H1 (cell line): Measurements from ENCODE around the gene GBGT1. TPM values are rescaled to one million over a fixed set of nuclear protein-coding genes. Genes with fewer than 3 reads are reported as not detected.

Experiments
- CTCF ChIA-PET: fragments of 300-600 bp; sonication (Branson Sonifier 250); formaldehyde crosslinking; loops from one replicate; lab custom pipeline; 2021; ENCODE audit not compliant: partially characterized antibody; lab: Charles Lee
- POLR2A ChIA-PET: fragments of 300-600 bp; sonication (Branson Sonifier 250); formaldehyde crosslinking; loops from one replicate; lab custom pipeline; 2021; ENCODE audit warnings: inconsistent platforms; ENCODE audit not compliant: partially characterized antibody; lab: Charles Lee
- DNase-seq, 2 experiments: peaks; one replicate each; pipeline versions ENCODE4 v3.0.0 to v3.0.0-alpha.2; 2010 to 2022; ENCODE audit warnings: low spot score in 2 of 2, low read depth in 1 of 2, mixed read lengths in 1 of 2
- FAIRE-seq: peaks from 2 replicates; lab custom pipeline; 2011; peaks lifted over from hg19 to GRCh38; lab: Jason Lieb, UNC
- H2AFZ ChIP-seq: 2 replicates; pipeline ENCODE4 v1.8.1; 2012; ENCODE audit warnings: low read length, inconsistent platforms
- H2AK5ac ChIP-seq: 2 replicates; pipeline ENCODE4 v1.6.1; 2013; ENCODE audit warnings: low read depth, low read length
- H2BK120ac ChIP-seq: replicated peaks from 2 replicates; pipeline ENCODE3; 2013; ENCODE audit warnings: low read depth, low read length, inconsistent platforms
- H2BK12ac ChIP-seq: 2 replicates; pipeline ENCODE4 v1.6.1; 2013; ENCODE audit warnings: low read depth, low read length
- H2BK15ac ChIP-seq: 2 replicates; pipeline ENCODE4 v1.6.1; 2013; ENCODE audit warnings: low read length
- H2BK20ac ChIP-seq: 2 replicates; pipeline ENCODE4 v1.6.1; 2013; ENCODE audit warnings: low read length
- H2BK5ac ChIP-seq: 2 replicates; pipeline ENCODE4 v1.6.1; 2013; ENCODE audit warnings: low read depth, low read length
- H3K14ac ChIP-seq: 2 replicates; pipeline ENCODE4 v1.6.1; 2013; ENCODE audit warnings: inconsistent platforms; ENCODE audit not compliant: insufficient read length
- H3K18ac ChIP-seq: 2 replicates; pipeline ENCODE4 v1.6.1; 2013; ENCODE audit warnings: low read length; ENCODE audit errors: extremely low read depth
- H3K23ac ChIP-seq: 2 replicates; pipeline ENCODE4 v1.6.1; 2013; ENCODE audit warnings: inconsistent platforms; ENCODE audit not compliant: insufficient read length
- H3K23me2 ChIP-seq: 2 replicates; pipeline ENCODE4 v1.6.1; 2013; ENCODE audit warnings: low read depth, low read length
- H3K27ac ChIP-seq: 2 replicates; pipeline ENCODE4 v1.6.1; 2011; ENCODE audit warnings: low read depth, low read length, inconsistent platforms
- H3K27me3 ChIP-seq, 4 experiments: replicated peaks in 1 of 4; 1 replicate in 1 of 4; 2 replicates in 3 of 4; pipeline versions ENCODE4 v1.6.1 to v1.8.1; 2011 to 2013; ENCODE audit warnings: low read length in 3 of 4, mild to moderate bottlenecking in 3 of 4, inconsistent platforms in 2 of 4, mixed read lengths in 2 of 4, moderate library complexity in 1 of 4; ENCODE audit not compliant: control insufficient read depth in 3 of 4, insufficient read depth in 3 of 4; ENCODE audit errors: extremely low read depth in 1 of 4
- H3K36me3 ChIP-seq, 4 experiments: 2 replicates each; pipeline versions ENCODE4 v1.6.1 to v1.8.1; 2011 to 2013; ENCODE audit warnings: mild to moderate bottlenecking in 4 of 4, low read length in 3 of 4, moderate library complexity in 2 of 4, control low read depth in 1 of 4, inconsistent platforms in 1 of 4; ENCODE audit not compliant: insufficient read depth in 4 of 4, control insufficient read depth in 2 of 4
- H3K4ac ChIP-seq: replicated peaks from 2 replicates; pipeline ENCODE3; 2013; ENCODE audit warnings: low read length, low read depth, mixed read lengths, inconsistent platforms; ENCODE audit not compliant: insufficient read length
- H3K4me1 ChIP-seq, 4 experiments: replicated peaks in 1 of 4; 1 replicate in 1 of 4; 2 replicates in 3 of 4; pipeline versions ENCODE4 v1.6.1 to v1.8.1; 2011 to 2013; ENCODE audit warnings: low read length in 3 of 4, inconsistent platforms in 2 of 4, mixed read lengths in 1 of 4; ENCODE audit not compliant: insufficient read depth in 4 of 4, control insufficient read depth in 3 of 4
- H3K4me2 ChIP-seq, 2 experiments: 2 replicates each; pipeline versions ENCODE4 v1.6.1 to v1.8.1; 2011 to 2013; ENCODE audit warnings: low read depth in 2 of 2, low read length in 2 of 2, control low read depth in 1 of 2, inconsistent platforms in 1 of 2, mild to moderate bottlenecking in 1 of 2; ENCODE audit not compliant: insufficient read depth in 1 of 2
- H3K4me3 ChIP-seq, 4 experiments: fragments of 200-600, 300-600 bp in 1 of 4; sonication (generic), shearing (Covaris generic), sonication (Bioruptor Twin) in 1 of 4; 2 replicates each; pipeline versions ENCODE4 v1.5.1 to v1.8.1; 2011 to 2016; ENCODE audit warnings: low read length in 4 of 4, low read depth in 3 of 4, control low read depth in 2 of 4, inconsistent platforms in 2 of 4, mild to moderate bottlenecking in 2 of 4, mixed read lengths in 1 of 4, moderate library complexity in 1 of 4; ENCODE audit not compliant: insufficient read depth in 2 of 4; ENCODE audit errors: extremely low read depth in 1 of 4
- H3K56ac ChIP-seq: replicated peaks from 2 replicates; pipeline ENCODE3; 2013; ENCODE audit warnings: low read depth, mild to moderate bottlenecking, mixed read lengths, low read length, inconsistent platforms; ENCODE audit not compliant: insufficient read length
- H3K79me1 ChIP-seq: 2 replicates; pipeline ENCODE4 v1.6.1; 2013; ENCODE audit warnings: low read depth, low read length, control low read depth
- H3K79me2 ChIP-seq, 2 experiments: 2 replicates each; pipeline versions ENCODE4 v1.6.1 to v1.8.1; 2012 to 2013; ENCODE audit warnings: low read length in 2 of 2, mild to moderate bottlenecking in 2 of 2, inconsistent platforms in 1 of 2; ENCODE audit not compliant: insufficient read depth in 2 of 2, control insufficient read depth in 1 of 2
- H3K9ac ChIP-seq, 4 experiments: replicated peaks in 1 of 4; 1 replicate in 1 of 4; 2 replicates in 3 of 4; pipeline versions ENCODE4 v1.6.1 to v1.8.1; 2011 to 2013; ENCODE audit warnings: low read depth in 3 of 4, low read length in 3 of 4, control low read depth in 2 of 4, mild to moderate bottlenecking in 2 of 4, moderate library complexity in 2 of 4, inconsistent platforms in 1 of 4; ENCODE audit errors: extremely low read depth in 1 of 4
- H3K9me3 ChIP-seq, 2 experiments: 2 replicates each; pipeline versions ENCODE4 v1.6.1 to v1.8.1; 2012 to 2013; ENCODE audit warnings: mild to moderate bottlenecking in 2 of 2, moderate library complexity in 2 of 2, control low read depth in 1 of 2, inconsistent platforms in 1 of 2, low read depth in 1 of 2, low read length in 1 of 2, mixed read lengths in 1 of 2; ENCODE audit not compliant: insufficient read depth in 2 of 2
- H4K20me1 ChIP-seq, 2 experiments: replicated peaks in 1 of 2; 2 replicates each; pipeline versions ENCODE3 to v1.8.1; 2011 to 2013; ENCODE audit warnings: inconsistent platforms in 2 of 2, low read length in 2 of 2, mild to moderate bottlenecking in 1 of 2; ENCODE audit not compliant: insufficient read depth in 2 of 2, control insufficient read depth in 1 of 2
- H4K5ac ChIP-seq: 2 replicates; pipeline ENCODE4 v1.6.1; 2013; ENCODE audit warnings: low read length, low read depth, mixed read lengths, inconsistent platforms; ENCODE audit not compliant: insufficient read length
- H4K8ac ChIP-seq: 2 replicates; pipeline ENCODE4 v1.8.0; 2013; ENCODE audit warnings: mild to moderate bottlenecking, moderate library complexity, low read length, inconsistent platforms; ENCODE audit not compliant: insufficient read depth; ENCODE audit errors: extremely low read depth
- H4K91ac ChIP-seq: replicated peaks from 2 replicates; pipeline ENCODE3; 2013; ENCODE audit warnings: low read length, mixed read lengths, inconsistent platforms; ENCODE audit not compliant: insufficient read length
- ATF2 ChIP-seq: IDR thresholded peaks from 2 replicates; pipeline ENCODE4 v1.6.1; 2012; ENCODE audit warnings: low read length, inconsistent platforms
- CBX8 ChIP-seq: fragments of 300-800, 300-1000 bp; sonication (generic); IDR thresholded peaks from 2 replicates; pipeline ENCODE4 v1.7.1; 2016; ENCODE audit warnings: low read depth, low read length, borderline replicate concordance
- CHD2 ChIP-seq: IDR thresholded peaks from 2 replicates; pipeline ENCODE4 v1.6.1; 2012; ENCODE audit warnings: low read length, improper control_type of control experiment
- CTBP2 ChIP-seq: IDR thresholded peaks from 2 replicates; pipeline ENCODE4 v1.7.0; 2011; ENCODE audit warnings: borderline replicate concordance, mild to moderate bottlenecking, moderate library complexity, mixed read lengths, low read length; ENCODE audit not compliant: insufficient read depth, insufficient read length
- NRF1 ChIP-seq: IDR thresholded peaks from 2 replicates; pipeline ENCODE4 v1.6.1; 2011; ENCODE audit warnings: mild to moderate bottlenecking, low read depth, low read length, improper control_type of control experiment
- RFX5 ChIP-seq: IDR thresholded peaks from 2 replicates; pipeline ENCODE4 v1.6.1; 2011; ENCODE audit warnings: low read depth, low read length, improper control_type of control experiment, borderline replicate concordance
- RNF2 ChIP-seq: fragments of 200-900, 300-1000 bp; sonication (generic); IDR thresholded peaks from 2 replicates; pipeline ENCODE4 v1.7.1; 2016; ENCODE audit warnings: borderline replicate concordance, low read depth, mild to moderate bottlenecking, antibody characterized with exemption, low read length; ENCODE audit not compliant: poor library complexity, severe bottlenecking; ENCODE audit errors: missing control alignments
- SIN3A ChIP-seq, 2 experiments: IDR thresholded peaks in 1 of 2; conservative IDR thresholded peaks in 1 of 2; 2 replicates each; pipeline ENCODE4 v1.6.1; 2011 to 2012; ENCODE audit warnings: low read length in 2 of 2, improper control_type of control experiment in 1 of 2, low read depth in 1 of 2, mild to moderate bottlenecking in 1 of 2
- SP1 ChIP-seq: IDR thresholded peaks from 2 replicates; pipeline ENCODE4 v1.6.1; 2011; ENCODE audit warnings: low read depth, low read length
- SUZ12 ChIP-seq: fragments of 200-600 bp; sonication (generic); IDR thresholded peaks from 2 replicates; pipeline ENCODE4 v1.6.1; 2012; ENCODE audit warnings: mild to moderate bottlenecking, inconsistent platforms, low read length, moderate library complexity, mixed read lengths
- WGBS, 2 experiments: shearing (Covaris generic) in 1 of 2; methylation state at CpG; one replicate each; pipeline versions ENCODE4 v1.1.6 to v1.1.7; 2013 to 2015; ENCODE audit warnings: low lambda C conversion rate in 2 of 2, mixed read lengths in 2 of 2, inconsistent platforms in 1 of 2, low coverage in 1 of 2, missing lambda C conversion rate in 1 of 2; ENCODE audit not compliant: insufficient replicate concordance in 2 of 2, insufficient coverage in 1 of 2, insufficient read length in 1 of 2; ENCODE audit errors: extremely low coverage in 1 of 2, missing lambda C conversion rate in 1 of 2; 5-methylcytosine and 5-hydroxymethylcytosine counted together
- polyA plus RNA-seq, 7 experiments: library from polyadenylated mRNA; depleted of rRNA in 3 of 7; stranded (reverse) in 5 of 7; unstranded in 2 of 7; fragments of >200 nt in 5 of 7; fragments of 200-250 nt in 2 of 7; gene quantifications; 1 replicate in 5 of 7; 2 replicates in 1 of 7; 4 replicates in 1 of 7; pipeline versions ENCODE4 v1.2.1 to v1.2.3, GENCODE V29; 2011 to 2013; ENCODE audit warnings: missing spikeins in 2 of 7, mixed read lengths in 2 of 7
- total RNA-seq: library from RNA; stranded (reverse); fragmentation: NEBNext Ultra II Directional; extraction: Animal tissue kit (Norgen Biotek cat#: 25700); gene quantifications from 2 replicates; pipeline ENCODE4 v1.2.1, GENCODE V29; 2021

GBGT1 gene
- total and polyA plus RNA-seq, 2 of the 8 experiments (the other 6 are each of a cell fraction or from before 2014, with no cell fraction given) = 7.1 to 9.7 TPM

GRCh38 chr9:133107245-133107722, 56.4 kb downstream of the GBGT1 start:
- no peak for FAIRE-seq
- no peak overlapping the region for H4K5ac ChIP-seq
- no peak overlapping the region for H4K8ac ChIP-seq
- no peaks in the 10 kb centered on the region for H3K79me1 ChIP-seq
- H4K20me1 ChIP-seq = peaks cover 1 to 9% of the 10 kb centered on the region in 2 experiments
- no peak overlapping the region for H3K4me2 ChIP-seq
- CTCF ChIA-PET = interaction anchor here (0.9 to 19.3 kb wide), 8 partner anchors 10 to 128 kb away, joined by 3 to 337 read pairs (median 6); partner anchors contain the start of gene GFI1B
- peaks cover 2 to 11% (median 5%) of the 10 kb centered on the region in 4 experiments; a peak in 5 of 8 replicates for H3K36me3 ChIP-seq
- no peak overlapping the region for H2AK5ac ChIP-seq
- no peaks in the 10 kb centered on the region for H3K27me3 ChIP-seq
- DNase-seq = no peak
- no peak overlapping the region for H2BK5ac ChIP-seq
- WGBS, 2 experiments = 94% methylated on average over 2 of the region's 13 CpGs; no CpG with 5 or more reads in 1 of the 2 experiments
- no peak overlapping the region for H3K18ac ChIP-seq
- H3K9me3 ChIP-seq = no peaks in the 10 kb centered on the region
- H3K79me2 ChIP-seq = no peaks in the 10 kb centered on the region
- no peak overlapping the region for H2AFZ ChIP-seq
- no peak overlapping the region for H2BK20ac ChIP-seq
- H3K56ac ChIP-seq = no peak overlapping the region
- no peak overlapping the region for H3K9ac ChIP-seq
- no peak overlapping the region for H3K23ac ChIP-seq
- H3K4me1 ChIP-seq = peaks cover 0 to 8% (median 3%) of the 10 kb centered on the region in 4 experiments; a peak in 3 of 7 replicates
- H4K91ac ChIP-seq = no peak overlapping the region
- H3K23me2 ChIP-seq = no peaks in the 10 kb centered on the region
- H3K27ac ChIP-seq = no peak overlapping the region
- POLR2A ChIA-PET = interaction anchor here (1.4 kb wide), 1 partner anchor 241 kb away, joined by 3 read pairs; the partner anchor contains the start of genes MED22 and RPL7A
- no peak overlapping the region for H3K4me3 ChIP-seq
- no peak for TF ChIP-seq CBX8
- TF ChIP-seq SIN3A (conservative IDR thresholded peaks at IDR 0.05 in 1 of 2, IDR thresholded peaks at IDR 0.05 in 1 of 2; ENCODE audit: low read depth in 1 of 2, low read length in 2 of 2) = no peak
- TF ChIP-seq ATF2 = no peak
- TF ChIP-seq SP1 = no peak
- TF ChIP-seq RNF2 = no peak
- TF ChIP-seq SUZ12 = no peak
- TF ChIP-seq NRF1 = no peak
- TF ChIP-seq CHD2 = no peak
- TF ChIP-seq RFX5 = no peak
- no peak for TF ChIP-seq CTBP2
- no peak overlapping the region for H3K4ac ChIP-seq
- H2BK12ac ChIP-seq = no peak overlapping the region
- no peak overlapping the region for H2BK15ac ChIP-seq
- H3K14ac ChIP-seq = no peak overlapping the region
- no peak overlapping the region for H2BK120ac ChIP-seq
